HEK293T (cell line): ENCODE data around the gene EML3.

Experiments used
- ELF4 ChIP-seq: fragments of 450-650 bp; IDR thresholded peaks from 2 replicates; pipeline ENCODE4 v1.6.1; 2017; ENCODE audit warnings: antibody characterized with exemption
- FOXA1 ChIP-seq: fragments of 450-650 bp; IDR thresholded peaks from 2 replicates; pipeline ENCODE4 v1.6.1; 2016; ENCODE audit warnings: mild to moderate bottlenecking
- FOXK2 ChIP-seq: fragments of 450-650 bp; IDR thresholded peaks from 2 replicates; pipeline ENCODE4 v1.6.1; 2016; ENCODE audit warnings: mild to moderate bottlenecking
- NFRKB ChIP-seq: fragments of 450-650 bp; IDR thresholded peaks from 2 replicates; pipeline ENCODE4 v1.6.1; 2016; ENCODE audit warnings: mild to moderate bottlenecking, moderate library complexity
- SP1 ChIP-seq: fragments of 450-650 bp; IDR thresholded peaks from 2 replicates; pipeline ENCODE4 v1.6.1; 2017
- TARDBP ChIP-seq: fragments of 450-650 bp; IDR thresholded peaks from 2 replicates; pipeline ENCODE4 v1.6.1; 2016
- ZNF384 ChIP-seq: fragments of 450-650 bp; IDR thresholded peaks from 2 replicates; pipeline ENCODE4 v1.6.1; 2016
- TF ChIP-seq, protein P1 (sequence below): fragments of 450-650 bp; IDR thresholded peaks from 2 replicates; pipeline ENCODE4 v1.6.1; 2016

DNA sequence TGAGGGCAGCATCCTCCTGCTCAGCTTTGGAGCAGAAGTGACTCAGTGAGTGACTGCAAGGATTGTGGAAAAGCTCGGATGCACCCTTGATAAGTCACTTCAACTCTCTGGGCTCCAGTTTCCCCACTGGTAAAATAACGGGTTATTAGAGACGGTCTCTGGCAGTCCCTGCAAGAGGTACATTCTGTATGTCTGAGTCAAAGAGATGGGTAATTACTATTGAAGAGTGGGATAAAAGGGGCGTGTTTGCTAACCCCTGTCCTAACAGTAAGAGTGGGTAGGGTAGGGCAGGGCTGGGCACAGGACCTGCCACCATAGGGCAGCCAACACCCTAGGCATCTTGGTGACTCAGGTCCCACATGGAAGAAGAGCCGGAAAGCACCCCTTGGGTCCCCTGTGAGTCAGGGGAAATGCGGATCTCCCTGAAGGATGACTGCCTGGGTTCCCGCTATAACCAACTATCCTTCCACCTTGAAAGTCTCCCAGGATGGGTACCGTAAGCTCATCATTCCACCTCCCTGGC, 58.7 kb downstream of the EML3 start:
- no peak for TF ChIP-seq ZNF384
- TF ChIP-seq ELF4: no peak
- no peak for TF ChIP-seq SP1
- no peak for TF ChIP-seq FOXA1
- no peak for TF ChIP-seq FOXK2
- TF ChIP-seq, protein P1, sequence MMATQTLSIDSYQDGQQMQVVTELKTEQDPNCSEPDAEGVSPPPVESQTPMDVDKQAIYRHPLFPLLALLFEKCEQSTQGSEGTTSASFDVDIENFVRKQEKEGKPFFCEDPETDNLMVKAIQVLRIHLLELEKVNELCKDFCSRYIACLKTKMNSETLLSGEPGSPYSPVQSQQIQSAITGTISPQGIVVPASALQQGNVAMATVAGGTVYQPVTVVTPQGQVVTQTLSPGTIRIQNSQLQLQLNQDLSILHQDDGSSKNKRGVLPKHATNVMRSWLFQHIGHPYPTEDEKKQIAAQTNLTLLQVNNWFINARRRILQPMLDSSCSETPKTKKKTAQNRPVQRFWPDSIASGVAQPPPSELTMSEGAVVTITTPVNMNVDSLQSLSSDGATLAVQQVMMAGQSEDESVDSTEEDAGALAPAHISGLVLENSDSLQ: no peak
- TF ChIP-seq NFRKB: no peak
- TF ChIP-seq TARDBP: no peak
